Measurements from ENCODE around the gene FAM229B.

- TF ChIP-seq CTCF (IDR thresholded peaks at IDR 0.05) (peak; percentile 80 to 98 (median 87)), POLR2A (IDR thresholded peaks at IDR 0.05) (peak in 2 of 3 donors; percentile 46 to 49)
Observed at GRCh38 chr6:112043032-112044007, 44.1 kb upstream of the FAM229B start.

All from body of pancreas (tissue), 4 donors.